Frontal cortex (tissue), 4 donors: Measurements from ENCODE around the gene PITPNB. TPM values are rescaled to one million over a fixed set of nuclear protein-coding genes. Genes with fewer than 3 reads are reported as not detected.

Source experiments
- DNase-seq, 2 donors: peaks; one replicate each; pipeline ENCODE4 v3.0.0; 2012; ENCODE audit warnings: low spot score in 2 of 2
- FAIRE-seq: peaks from 2 replicates; lab custom pipeline; 2012; peaks lifted over from hg19 to GRCh38; lab: Jason Lieb, UNC
- small RNA-seq: library from RNA; depleted of rRNA; stranded (forward); fragments of <200 nt; gene quantifications from one replicate; pipeline ENCODE3, GENCODE V24; 2014
- total RNA-seq: library from RNA; depleted of rRNA; stranded (reverse); fragments of >200 nt; gene quantifications from one replicate; pipeline ENCODE4 v1.2.3, GENCODE V29; 2014
- donor health status: control.
- donor health status: control.
- donor health status: control.

PITPNB gene
- total RNA-seq, 1 donor from 2014 or later: 39.1 TPM

- DNase-seq (no peak), FAIRE-seq (no peak)
These were observed 108.4 kb downstream of the PITPNB start for GRCh38 chr22:27810609-27811151.

GRCh38 chr22:27809700-27810608, 109.1 kb downstream of the PITPNB start:
- no peak for FAIRE-seq
- DNase-seq: no peak

GRCh38 chr22:27809226-27809603, 109.8 kb downstream of the PITPNB start:
- no peak for FAIRE-seq
- no peak for DNase-seq

GRCh38 chr22:27808451-27809225, 110.4 kb downstream of the PITPNB start:
- FAIRE-seq (no peak), DNase-seq (no peak)

- no peak for DNase-seq
- FAIRE-seq: no peak
These were observed 113.2 kb downstream of the PITPNB start for GRCh38 chr22:27805841-27806240.

GRCh38 chr22:27804470-27805297, 114.4 kb downstream of the PITPNB start:
- FAIRE-seq: no peak

GRCh38 chr22:27803841-27804415, 115.1 kb downstream of the PITPNB start:
- FAIRE-seq: no peak
- DNase-seq: no peak

More at GRCh38 chr22:27804470-27805297, 114.4 kb downstream of the PITPNB start:
- DNase-seq: peak; percentile 75 to 86

GRCh38 chr22:27802346-27803073, 116.5 kb downstream of the PITPNB start:
- no peak for DNase-seq
- no peak for FAIRE-seq

Small RNAs within 50 kb of the gene (small RNA-seq; reads per million reads assigned to genes)
- gene MIR3199-1: not detected
- gene RF02198: not detected

Other genes starting within 250 kb of the PITPNB start
- gene MN1, start 117.5 kb downstream of the PITPNB start, total RNA-seq: 26.5 TPM